CD14-positive monocyte (primary cell): ENCODE results near the gene KRTAP10-3. TPM values are rescaled to one million over a fixed set of nuclear protein-coding genes. Genes with fewer than 3 reads are reported as not detected.

Source experiments
- DNase-seq, 3 donors: peaks; one replicate each; pipeline ENCODE4 v3.0.0-alpha.2; 2011 to 2022
- H2AFZ ChIP-seq: 2 replicates; pipeline ENCODE4 v1.6.0; 2012; ENCODE audit warnings: mild to moderate bottlenecking, low read depth, low read length, inconsistent platforms; ENCODE audit not compliant: insufficient read depth, poor library complexity, severe bottlenecking
- H3K27ac ChIP-seq, 2 donors: 1 replicate in 1 of 2; 2 replicates in 1 of 2; pipeline ENCODE4 v1.5.1; 2012 to 2013; ENCODE audit warnings: low read length in 2 of 2, control low read depth in 1 of 2, inconsistent platforms in 1 of 2, low read depth in 1 of 2, mild to moderate bottlenecking in 1 of 2
- H3K27me3 ChIP-seq, 2 donors: one replicate each; pipeline versions ENCODE4 v1.6.0 to v1.6.1; 2011 to 2013; ENCODE audit warnings: low read length in 2 of 2; ENCODE audit not compliant: control insufficient read depth in 2 of 2, insufficient read depth in 2 of 2
- H3K36me3 ChIP-seq, 2 donors: replicated peaks in 1 of 2; 1 replicate in 1 of 2; 2 replicates in 1 of 2; pipeline versions ENCODE4 v1.5.1 to v1.6.1; 2012 to 2013; ENCODE audit warnings: low read length in 2 of 2, control low read depth in 1 of 2, inconsistent platforms in 1 of 2, mild to moderate bottlenecking in 1 of 2; ENCODE audit not compliant: insufficient read depth in 2 of 2, control insufficient read depth in 1 of 2
- H3K4me1 ChIP-seq, 2 donors: 1 replicate in 1 of 2; 2 replicates in 1 of 2; pipeline versions ENCODE4 v1.5.1 to v1.6.1; 2012 to 2013; ENCODE audit warnings: low read length in 2 of 2, control low read depth in 1 of 2, inconsistent platforms in 1 of 2, mild to moderate bottlenecking in 1 of 2, moderate library complexity in 1 of 2; ENCODE audit not compliant: insufficient read depth in 2 of 2, control insufficient read depth in 1 of 2
- H3K4me2 ChIP-seq: replicated peaks from 2 replicates; pipeline ENCODE3; 2012; ENCODE audit warnings: low read length, moderate library complexity, mild to moderate bottlenecking; ENCODE audit not compliant: poor library complexity, severe bottlenecking; ENCODE audit errors: extremely low read depth
- H3K4me3 ChIP-seq, 3 experiments: fragments of 200-600 bp in 1 of 3; sonication (generic) in 1 of 3; replicated peaks in 1 of 3; 1 replicate in 2 of 3; 2 replicates in 1 of 3; pipeline ENCODE4 v1.5.1; 2011 to 2013; ENCODE audit warnings: low read length in 3 of 3, mild to moderate bottlenecking in 3 of 3, control low read depth in 2 of 3, low read depth in 2 of 3, inconsistent platforms in 1 of 3, moderate library complexity in 1 of 3
- H3K79me2 ChIP-seq: 2 replicates; pipeline ENCODE4 v1.6.0; 2012; ENCODE audit warnings: mild to moderate bottlenecking, control low read depth, inconsistent platforms, low read length, moderate library complexity; ENCODE audit not compliant: insufficient read depth
- H3K9ac ChIP-seq: 2 replicates; pipeline ENCODE4 v1.6.0; 2017; ENCODE audit warnings: low read length, mild to moderate bottlenecking; ENCODE audit not compliant: insufficient read depth, poor library complexity, severe bottlenecking
- H3K9me3 ChIP-seq, 2 donors: replicated peaks in 1 of 2; 1 replicate in 1 of 2; 2 replicates in 1 of 2; pipeline versions ENCODE4 v1.5.1 to v1.6.1; 2012 to 2013; ENCODE audit warnings: low read length in 2 of 2, control low read depth in 1 of 2; ENCODE audit not compliant: control insufficient read depth in 1 of 2, insufficient read depth in 1 of 2
- H4K20me1 ChIP-seq: 2 replicates; pipeline ENCODE4 v1.6.0; 2012; ENCODE audit warnings: mild to moderate bottlenecking, low read length, control low read depth, moderate library complexity; ENCODE audit not compliant: insufficient read depth
- H3K27ac Mint-ChIP-seq, 7 donors: one replicate each; pipeline ENCODE4 v1.8.0; 2020; ENCODE audit warnings: mild to moderate bottlenecking in 7 of 7, mixed read lengths in 7 of 7, moderate library complexity in 6 of 7, inconsistent platforms in 2 of 7
- H3K27me3 Mint-ChIP-seq, 3 donors: one replicate each; pipeline ENCODE4 v1.8.0; 2021 to 2022; ENCODE audit warnings: low read depth in 3 of 3, mild to moderate bottlenecking in 3 of 3, mixed read lengths in 3 of 3, moderate library complexity in 3 of 3, inconsistent platforms in 1 of 3
- H3K36me3 Mint-ChIP-seq, 2 donors: one replicate each; pipeline ENCODE4 v1.8.0; 2020; ENCODE audit warnings: mixed read lengths in 2 of 2, inconsistent platforms in 1 of 2, mild to moderate bottlenecking in 1 of 2
- H3K4me1 Mint-ChIP-seq: one replicate; pipeline ENCODE4 v1.8.0; 2020; ENCODE audit warnings: mild to moderate bottlenecking, mixed read lengths
- H3K4me3 Mint-ChIP-seq, 2 donors: one replicate each; pipeline ENCODE4 v1.8.0; 2020; ENCODE audit warnings: mild to moderate bottlenecking in 2 of 2, mixed read lengths in 2 of 2, moderate library complexity in 1 of 2
- H3K9me3 Mint-ChIP-seq, 7 donors: one replicate each; pipeline ENCODE4 v1.8.0; 2020 to 2022; ENCODE audit warnings: mixed read lengths in 7 of 7, mild to moderate bottlenecking in 6 of 7, moderate library complexity in 6 of 7, inconsistent platforms in 2 of 7
- WGBS: methylation state at CpG from one replicate; pipeline ENCODE4 v1.1.5; 2013; ENCODE audit warnings: missing lambda C conversion rate; ENCODE audit not compliant: insufficient coverage; 5-methylcytosine and 5-hydroxymethylcytosine counted together
- intact Hi-C, 2 donors: fragments of 100-400 bp; cut with micrococcal nuclease; formaldehyde crosslinking; loops; one replicate each; pipeline versions ENCODE4 v1.15.0 to v1.15.1; 2023
- polyA plus RNA-seq, 3 donors: library from polyadenylated mRNA; depleted of rRNA in 1 of 3; unstranded in 2 of 3; stranded (reverse) in 1 of 3; fragments of 300-500 nt in 2 of 3; fragments of >200 nt in 1 of 3; fragmentation: Illumina TruSeq in 2 of 3; gene quantifications; 1 replicate in 2 of 3; 2 replicates in 1 of 3; pipeline ENCODE4 v1.2.3, GENCODE V29; 2012 to 2021
- TF ChIP-seq, protein P1 (sequence below): fragments of 200-600 bp; IDR thresholded peaks from one replicate; pipeline ENCODE4 v1.8.0; 2022; ENCODE audit warnings: antibody characterized with exemption, mild to moderate bottlenecking

KRTAP10-3 gene
- polyA plus RNA-seq, 3 donors, result not detected

DNA sequence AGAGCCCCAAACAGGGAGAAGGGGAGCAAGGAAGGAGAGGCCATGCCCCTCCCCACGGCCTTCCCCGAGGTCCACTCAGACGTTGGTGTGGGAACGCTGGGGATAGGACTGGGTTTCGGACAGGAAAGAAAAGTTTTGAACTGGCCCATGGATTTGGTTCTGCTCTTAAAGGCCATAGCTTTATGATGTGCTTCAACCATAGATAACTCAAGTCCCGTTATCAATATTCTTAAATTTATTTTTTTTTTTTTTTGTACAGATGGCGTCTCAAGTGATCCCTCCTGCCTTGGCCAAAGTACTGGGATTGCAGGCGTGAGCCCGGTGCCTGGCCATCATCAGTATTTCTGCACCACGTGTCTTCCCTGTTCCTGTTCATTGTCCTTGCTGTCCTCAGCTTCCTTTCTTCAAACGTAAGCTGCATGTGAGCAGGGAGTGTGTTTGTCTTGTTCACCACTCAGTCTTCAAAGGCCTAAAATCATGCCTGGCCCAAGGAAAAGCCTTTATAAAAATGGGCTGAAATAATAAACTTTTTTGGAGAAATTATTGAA lies 17.8 kb downstream of the KRTAP10-3 start:
- TF ChIP-seq, protein P1, sequence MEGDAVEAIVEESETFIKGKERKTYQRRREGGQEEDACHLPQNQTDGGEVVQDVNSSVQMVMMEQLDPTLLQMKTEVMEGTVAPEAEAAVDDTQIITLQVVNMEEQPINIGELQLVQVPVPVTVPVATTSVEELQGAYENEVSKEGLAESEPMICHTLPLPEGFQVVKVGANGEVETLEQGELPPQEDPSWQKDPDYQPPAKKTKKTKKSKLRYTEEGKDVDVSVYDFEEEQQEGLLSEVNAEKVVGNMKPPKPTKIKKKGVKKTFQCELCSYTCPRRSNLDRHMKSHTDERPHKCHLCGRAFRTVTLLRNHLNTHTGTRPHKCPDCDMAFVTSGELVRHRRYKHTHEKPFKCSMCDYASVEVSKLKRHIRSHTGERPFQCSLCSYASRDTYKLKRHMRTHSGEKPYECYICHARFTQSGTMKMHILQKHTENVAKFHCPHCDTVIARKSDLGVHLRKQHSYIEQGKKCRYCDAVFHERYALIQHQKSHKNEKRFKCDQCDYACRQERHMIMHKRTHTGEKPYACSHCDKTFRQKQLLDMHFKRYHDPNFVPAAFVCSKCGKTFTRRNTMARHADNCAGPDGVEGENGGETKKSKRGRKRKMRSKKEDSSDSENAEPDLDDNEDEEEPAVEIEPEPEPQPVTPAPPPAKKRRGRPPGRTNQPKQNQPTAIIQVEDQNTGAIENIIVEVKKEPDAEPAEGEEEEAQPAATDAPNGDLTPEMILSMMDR, result no peak

DNA sequence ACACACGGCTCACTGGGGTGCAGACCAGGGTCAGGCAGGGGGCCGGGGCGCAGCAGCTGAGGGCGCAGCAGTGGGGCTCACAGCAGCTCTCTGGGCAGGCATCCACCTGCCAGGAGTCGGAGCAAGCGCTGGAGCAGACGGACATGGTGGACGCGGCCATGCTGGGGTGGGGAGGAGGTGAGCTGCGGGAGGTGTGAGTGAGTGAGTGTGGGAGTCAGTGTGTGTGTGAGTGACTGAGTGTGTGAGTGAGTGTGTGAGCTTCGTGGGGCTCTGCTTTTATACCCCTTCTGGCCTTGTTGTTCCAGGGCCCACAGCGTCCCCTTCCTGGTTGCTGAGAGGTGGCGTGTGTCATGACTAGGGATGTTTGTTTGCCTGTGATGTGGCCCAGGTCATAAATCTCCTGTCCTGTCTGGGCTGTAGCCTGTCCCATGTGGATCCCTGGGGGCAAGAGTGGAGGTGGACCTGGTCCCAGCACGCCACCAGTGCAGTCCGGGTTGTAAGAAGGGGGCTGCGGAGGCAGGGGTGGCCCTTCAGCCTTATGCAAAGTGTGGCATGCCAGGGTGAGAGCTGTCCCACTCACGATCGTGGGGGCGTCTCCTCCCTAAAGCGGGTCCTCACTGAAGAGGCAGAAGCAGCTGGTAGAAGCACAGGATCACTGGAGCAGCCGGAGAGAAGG lies 18.5 kb downstream of the KRTAP10-3 start, which contains the start of gene KRTAP10-1:
Gene KRTAP10-1, minus strand, starts transcription at position 205 of the 676 bp plus-strand sequence. Its CDS starts 45 bp downstream, at position 160.
- no peak within 1 kb of the TSS for H3K4me3 Mint-ChIP-seq
- intact Hi-C loops, result no loop called here

More for the DNA sequence above, 17.8 kb downstream of the KRTAP10-3 start:
- H3K79me2 ChIP-seq, result no peaks in the 10 kb centered on the region
- Mint-ChIP-seq H3K27ac (no peak overlapping the region), H3K27me3 (peaks cover 4 to 7% (median 5%) of the 10 kb centered on the region in 3 donors), H3K4me3 (no peak overlapping the region), H3K9me3 (peaks cover 0 to 11% (median 3%) of the 10 kb centered on the region in 7 donors), H3K4me1 (peaks cover 2% of the 10 kb centered on the region), H3K36me3 (no peaks in the 10 kb centered on the region)
- intact Hi-C loops, result no loop called here
- peaks cover 0 to 2% of the 10 kb centered on the region in 2 donors for H3K27me3 ChIP-seq
- WGBS, result 95% methylated on average over 3 of the region's 11 CpGs
- H3K27ac ChIP-seq, result no peak overlapping the region
- H3K4me1 ChIP-seq, result no peaks in the 10 kb centered on the region
- H4K20me1 ChIP-seq, result no peaks in the 10 kb centered on the region
- no peak overlapping the region for H2AFZ ChIP-seq
- H3K36me3 ChIP-seq, result no peaks in the 10 kb centered on the region
- peaks cover 4 to 17% of the 10 kb centered on the region in 2 donors for H3K9me3 ChIP-seq
- DNase-seq, result no peak
- no peak overlapping the region for H3K9ac ChIP-seq
- H3K4me2 ChIP-seq, result no peak overlapping the region
- H3K4me3 ChIP-seq, result no peak overlapping the region

More for the DNA sequence above, 18.5 kb downstream of the KRTAP10-3 start, which contains the start of gene KRTAP10-1:
- H3K27me3 Mint-ChIP-seq, result peaks cover 2 to 7% (median 6%) of the 10 kb centered on the region in 3 donors
- Histone ChIP-seq H3K27ac (no peak within 1 kb of the TSS), H3K36me3 (no peaks in the 10 kb centered on the region), H2AFZ (no peak within 1 kb of the TSS), H4K20me1 (no peaks in the 10 kb centered on the region), H3K4me3 (no peak within 1 kb of the TSS), H3K9ac (no peak within 1 kb of the TSS), H3K4me2 (no peak within 1 kb of the TSS), H3K9me3 (peaks cover 4 to 17% of the 10 kb centered on the region in 2 donors), H3K27me3 (peaks cover 0 to 2% of the 10 kb centered on the region in 2 donors), H3K79me2 (no peaks in the 10 kb centered on the region), H3K4me1 (no peaks in the 10 kb centered on the region)
- WGBS, result 85% methylated on average over 20 of the region's 21 CpGs
- TF ChIP-seq, protein P1, result no peak
- H3K27ac Mint-ChIP-seq, result no peak within 1 kb of the TSS
- no peaks in the 10 kb centered on the region for H3K36me3 Mint-ChIP-seq
- H3K4me1 Mint-ChIP-seq, result peaks cover 2% of the 10 kb centered on the region
- DNase-seq, result no peak
- peaks cover 0 to 6% (median under 1%) of the 10 kb centered on the region in 7 donors for H3K9me3 Mint-ChIP-seq
